HG03457 (cell line): ENCODE data around the gene NAV2.
"Not testable (repeated sequence)": the region's sequence is repeated elsewhere in the genome, so short reads cannot be mapped to it uniquely, and the experiment has no call there.

Experiments used
- ATAC-seq: cut with Tn5 transposase; IDR thresholded peaks from one replicate; pipeline ENCODE4 v1.9.1; 2021; ENCODE audit warnings: moderate number of reproducible peaks; ENCODE audit not compliant: unreplicated experiment

The NAV2 gene

GRCh38 chr11:19987331-19987801, 274.7 kb downstream of the NAV2 start:
- ATAC-seq, result no peak

GRCh38 chr11:19988598-19988997, 276.0 kb downstream of the NAV2 start:
- no peak for ATAC-seq

GRCh38 chr11:19989191-19989590, 276.6 kb downstream of the NAV2 start:
- no peak for ATAC-seq

- ATAC-seq, result no peak
These were observed 279.5 kb downstream of the NAV2 start for GRCh38 chr11:19992162-19992561.

- ATAC-seq, result no peak
These were observed 280.4 kb downstream of the NAV2 start for GRCh38 chr11:19992998-19993397.

- no peak for ATAC-seq
These were observed 282.0 kb downstream of the NAV2 start for GRCh38 chr11:19994672-19995071.

- no peak for ATAC-seq
These were observed 282.5 kb downstream of the NAV2 start for GRCh38 chr11:19995145-19995544.

- ATAC-seq, result no peak
These were observed 283.9 kb downstream of the NAV2 start for GRCh38 chr11:19996571-19996970.

- no peak for ATAC-seq
These were observed 287.3 kb downstream of the NAV2 start for GRCh38 chr11:20000022-20000350.

GRCh38 chr11:20000351-20001134, 287.9 kb downstream of the NAV2 start:
- ATAC-seq, result no peak

GRCh38 chr11:20002312-20003216, 289.9 kb downstream of the NAV2 start:
- no peak for ATAC-seq

GRCh38 chr11:20003351-20003750, 290.7 kb downstream of the NAV2 start:
- no peak for ATAC-seq

GRCh38 chr11:20004866-20005265, 292.2 kb downstream of the NAV2 start:
- no peak for ATAC-seq

- no peak for ATAC-seq
These were observed 293.1 kb downstream of the NAV2 start for GRCh38 chr11:20005747-20006146.

- ATAC-seq, result not testable (repeated sequence)
These were observed 294.0 kb downstream of the NAV2 start for GRCh38 chr11:20006618-20007017.

GRCh38 chr11:20007386-20007785, 294.7 kb downstream of the NAV2 start:
- no peak for ATAC-seq

GRCh38 chr11:20008190-20008870, 295.7 kb downstream of the NAV2 start:
- ATAC-seq, result no peak

GRCh38 chr11:20008871-20009644, 296.4 kb downstream of the NAV2 start:
- ATAC-seq, result no peak

GRCh38 chr11:20010156-20010850, 297.7 kb downstream of the NAV2 start:
- ATAC-seq, result no peak

- no peak for ATAC-seq
These were observed 298.2 kb downstream of the NAV2 start for GRCh38 chr11:20010851-20011225.
